ENCODE data around the gene LETM1. TPM values are rescaled to one million over a fixed set of nuclear protein-coding genes. Genes with fewer than 3 reads are reported as not detected.
"Not testable (repeated sequence)": the region's sequence is repeated elsewhere in the genome, so short reads cannot be mapped to it uniquely, and the experiment has no call there.

The LETM1 gene
- total and polyA plus RNA-seq, 10 donors = 6.5 to 47.7 (median 34.7) TPM

DNA sequence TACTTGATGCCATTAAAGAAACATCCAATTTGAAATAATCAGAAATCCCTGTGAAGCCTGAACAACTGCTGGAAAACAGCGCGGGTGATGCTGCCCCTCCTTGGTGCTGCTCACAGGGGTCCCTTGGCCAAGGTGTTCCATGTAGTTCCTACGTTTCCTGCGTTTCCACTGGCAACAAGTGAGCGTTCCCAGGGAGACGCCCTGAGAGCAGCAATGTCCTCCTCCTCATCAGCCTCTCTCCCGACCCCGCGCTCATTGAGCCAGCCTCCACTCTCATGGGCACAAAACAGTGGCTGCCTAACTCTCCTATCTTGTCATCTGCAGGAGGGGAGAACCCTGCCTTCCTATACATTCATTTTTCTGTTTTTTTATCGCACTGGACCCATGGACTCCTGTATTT, 18.9 kb downstream of the LETM1 start:
- H3K27me3 ChIP-seq (replicated peaks in 1 of 7) = no peaks in the 10 kb centered on the region
- no peak overlapping the region for H3K4me3 ChIP-seq
- intact Hi-C loops (cut with DNase I; ENCODE audit: low total_unique reads) = no loop called here
- no peak for DNase-seq
- WGBS, 5 donors = 94 to 98% (median 96%) methylated on average over 10 of the region's 10 CpGs
- H3K9me3 ChIP-seq = no peaks in the 10 kb centered on the region
- peaks cover 0 to 100% (median 87%) of the 10 kb centered on the region in 6 donors for H3K36me3 ChIP-seq
- peaks cover 0 to 25% (median 14%) of the 10 kb centered on the region in 6 donors for H3K4me1 ChIP-seq
- no peak overlapping the region for H3K27ac ChIP-seq
- TF ChIP-seq, protein P1, sequence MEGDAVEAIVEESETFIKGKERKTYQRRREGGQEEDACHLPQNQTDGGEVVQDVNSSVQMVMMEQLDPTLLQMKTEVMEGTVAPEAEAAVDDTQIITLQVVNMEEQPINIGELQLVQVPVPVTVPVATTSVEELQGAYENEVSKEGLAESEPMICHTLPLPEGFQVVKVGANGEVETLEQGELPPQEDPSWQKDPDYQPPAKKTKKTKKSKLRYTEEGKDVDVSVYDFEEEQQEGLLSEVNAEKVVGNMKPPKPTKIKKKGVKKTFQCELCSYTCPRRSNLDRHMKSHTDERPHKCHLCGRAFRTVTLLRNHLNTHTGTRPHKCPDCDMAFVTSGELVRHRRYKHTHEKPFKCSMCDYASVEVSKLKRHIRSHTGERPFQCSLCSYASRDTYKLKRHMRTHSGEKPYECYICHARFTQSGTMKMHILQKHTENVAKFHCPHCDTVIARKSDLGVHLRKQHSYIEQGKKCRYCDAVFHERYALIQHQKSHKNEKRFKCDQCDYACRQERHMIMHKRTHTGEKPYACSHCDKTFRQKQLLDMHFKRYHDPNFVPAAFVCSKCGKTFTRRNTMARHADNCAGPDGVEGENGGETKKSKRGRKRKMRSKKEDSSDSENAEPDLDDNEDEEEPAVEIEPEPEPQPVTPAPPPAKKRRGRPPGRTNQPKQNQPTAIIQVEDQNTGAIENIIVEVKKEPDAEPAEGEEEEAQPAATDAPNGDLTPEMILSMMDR (IDR thresholded peaks at IDR 0.05 in 8 of 11, conservative IDR thresholded peaks at IDR 0.05 in 3 of 11) = no peak
- TF ChIP-seq POLR2A (IDR thresholded peaks at IDR 0.05) (no peak), POLR2AphosphoS5 (IDR thresholded peaks at IDR 0.05) (no peak)

DNA sequence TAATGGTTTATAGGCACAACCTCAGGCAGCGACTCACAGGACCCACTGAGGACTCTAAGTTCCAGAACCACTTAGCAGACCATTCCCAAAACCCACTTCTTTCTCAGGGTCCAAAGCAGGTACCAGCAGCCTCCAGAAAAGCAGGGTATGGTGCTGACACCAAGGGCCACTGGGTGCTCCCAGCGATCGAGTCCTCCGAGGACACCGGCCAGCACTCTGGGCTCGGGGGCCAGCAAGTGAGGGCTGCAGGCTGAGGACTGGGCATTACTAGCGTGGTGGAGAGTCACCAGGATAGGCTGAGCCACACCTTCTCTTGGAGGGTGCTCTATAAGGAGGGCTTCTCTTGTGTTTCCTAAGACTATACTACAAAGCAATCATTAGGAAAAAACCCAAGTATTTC, 19.3 kb downstream of the LETM1 start:
- no peak for DNase-seq
- Histone ChIP-seq H3K4me3 (no peak overlapping the region), H3K27ac (no peak overlapping the region), H3K36me3 (peaks cover 0 to 100% (median 89%) of the 10 kb centered on the region in 6 donors), H3K4me1 (peaks cover 0 to 25% (median 14%) of the 10 kb centered on the region in 6 donors), H3K9me3 (no peaks in the 10 kb centered on the region), H3K27me3 (replicated peaks in 1 of 7) (no peaks in the 10 kb centered on the region)
- WGBS, 5 donors = 94 to 98% (median 96%) methylated on average over 7 of the region's 7 CpGs
- TF ChIP-seq POLR2A (IDR thresholded peaks at IDR 0.05) = no peak
- TF ChIP-seq, protein P1 (IDR thresholded peaks at IDR 0.05 in 8 of 11, conservative IDR thresholded peaks at IDR 0.05 in 3 of 11) = no peak
- TF ChIP-seq POLR2AphosphoS5 (IDR thresholded peaks at IDR 0.05) = no peak
- intact Hi-C loops (cut with DNase I; ENCODE audit: low total_unique reads) = no loop called here

DNA sequence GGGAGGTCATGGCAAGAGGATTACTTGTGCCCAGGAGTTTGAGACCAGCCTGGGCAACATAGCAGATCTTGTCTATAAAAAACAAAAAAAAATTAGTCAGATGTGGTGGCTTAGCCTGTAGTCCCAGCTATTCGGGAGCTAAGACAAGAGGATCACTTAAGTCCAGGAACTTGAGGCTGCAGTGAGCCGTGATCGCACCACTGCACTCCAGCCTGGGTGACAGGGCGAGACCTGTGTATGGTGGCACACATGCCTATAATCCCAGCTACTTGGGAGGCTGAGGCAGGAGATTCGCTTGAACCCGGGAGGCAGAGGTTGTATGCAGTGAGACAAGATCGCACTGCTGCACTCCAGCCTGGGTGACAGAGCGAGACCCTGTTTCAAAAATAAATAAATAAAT, 20.1 kb downstream of the LETM1 start:
- H3K4me3 ChIP-seq; intact Hi-C loops (cut with DNase I; ENCODE audit: low total_unique reads); DNase-seq; H3K27me3 ChIP-seq (replicated peaks in 1 of 7); H3K9me3 ChIP-seq; H3K27ac ChIP-seq: not testable (repeated sequence)
- 94 to 98% (median 97%) methylated on average over 8 of the region's 8 CpGs for WGBS, 5 donors
- Histone ChIP-seq H3K4me1 (peaks cover 0 to 25% (median 14%) of the 10 kb centered on the region in 6 donors), H3K36me3 (peaks cover 0 to 100% (median 89%) of the 10 kb centered on the region in 6 donors)

DNA sequence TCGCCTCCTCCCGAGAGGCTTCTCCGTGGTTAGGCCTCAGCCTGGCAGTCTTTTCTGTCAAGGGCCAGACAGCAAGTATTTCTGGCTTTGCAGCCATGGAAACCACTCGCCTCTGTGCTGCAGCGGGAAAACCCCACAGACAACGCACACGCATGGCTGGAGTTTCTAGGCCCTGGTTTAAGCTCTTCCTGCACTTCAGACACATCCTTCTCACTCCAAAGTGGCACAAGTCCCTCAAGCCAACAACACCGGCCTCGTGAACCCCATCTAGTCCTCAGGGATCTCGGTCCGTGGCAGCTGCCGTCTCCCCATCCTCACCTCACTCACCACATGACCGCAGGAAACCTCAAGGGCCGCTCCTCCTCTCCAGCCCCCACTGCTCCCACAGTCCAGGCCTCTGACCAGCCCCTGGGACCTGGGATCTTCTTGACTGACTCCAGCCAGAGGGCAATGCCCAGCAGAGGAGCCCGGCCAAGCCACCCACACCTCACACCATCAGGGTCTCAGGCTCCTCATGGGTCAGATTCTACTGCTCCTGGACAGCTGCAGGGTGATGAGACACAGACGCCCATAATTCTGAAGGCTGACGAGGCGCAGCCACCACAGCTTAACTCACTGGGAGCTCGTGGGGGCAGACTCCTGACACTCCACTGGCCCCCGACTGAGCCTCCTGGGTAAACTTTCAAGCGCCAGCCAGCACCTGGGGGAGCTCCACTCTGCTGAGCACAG, 21.7 kb downstream of the LETM1 start:
- intact Hi-C loops (cut with DNase I; ENCODE audit: low total_unique reads) = no loop called here
- 58 to 81% (median 70%) methylated on average over 13 to 21 of the region's 21 CpGs for whole genome bisulfite sequencing, 5 donors
- peak overlapping the region in 2 of 8 donors; percentile 22 to 36 for H3K27ac ChIP-seq
- H3K9me3 ChIP-seq = no peaks in the 10 kb centered on the region
- H3K4me1 ChIP-seq = peaks cover 0 to 25% (median 14%) of the 10 kb centered on the region in 6 donors
- H3K27me3 ChIP-seq (replicated peaks in 1 of 7) = no peaks in the 10 kb centered on the region
- H3K36me3 ChIP-seq = peaks cover 0 to 99% (median 78%) of the 10 kb centered on the region in 6 donors
- TF ChIP-seq POLR2A (IDR thresholded peaks at IDR 0.05) (no peak), POLR2AphosphoS5 (IDR thresholded peaks at IDR 0.05) (no peak)
- TF ChIP-seq, protein P1 (IDR thresholded peaks at IDR 0.05 in 8 of 11, conservative IDR thresholded peaks at IDR 0.05 in 3 of 11) = no peak
- no peak for DNase-seq
- H3K4me3 ChIP-seq = no peak overlapping the region
